22Rv1 (cell line): Measurements from ENCODE around the gene ERI3.

Experiments used
- H3K27ac ChIP-seq: fragments of 450-650 bp; 2 replicates; pipeline ENCODE4 v1.5.1; 2017
- ZFX ChIP-seq: fragments of 450-650 bp; IDR thresholded peaks from 2 replicates; pipeline ENCODE4 v1.6.1; 2017; ENCODE audit warnings: antibody characterized with exemption, borderline replicate concordance
- TF ChIP-seq, protein P1 (sequence below): fragments of 450-650 bp; IDR thresholded peaks from 2 replicates; pipeline ENCODE4 v1.5.1; 2017; ENCODE audit warnings: mild to moderate bottlenecking

The ERI3 gene

DNA sequence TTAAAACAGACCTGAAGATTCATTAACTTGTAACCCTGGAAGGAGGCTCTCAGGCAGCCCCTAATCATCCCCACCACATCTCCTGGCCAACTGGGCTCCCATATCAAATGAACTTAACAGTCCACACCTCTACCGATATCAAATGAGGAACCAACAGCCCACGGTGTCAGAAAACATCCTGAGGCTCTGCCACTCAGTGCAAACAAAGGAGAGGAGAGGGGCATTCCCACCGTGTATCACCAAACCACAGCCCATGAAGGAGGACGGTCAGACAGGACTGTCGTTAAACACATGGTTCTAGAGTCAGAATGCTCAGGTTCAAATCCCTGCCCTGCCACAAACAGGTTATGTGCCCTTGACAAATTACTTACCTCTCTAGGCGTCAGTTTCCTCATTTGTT lies 52.5 kb downstream of the ERI3 start:
- TF ChIP-seq, protein P1, sequence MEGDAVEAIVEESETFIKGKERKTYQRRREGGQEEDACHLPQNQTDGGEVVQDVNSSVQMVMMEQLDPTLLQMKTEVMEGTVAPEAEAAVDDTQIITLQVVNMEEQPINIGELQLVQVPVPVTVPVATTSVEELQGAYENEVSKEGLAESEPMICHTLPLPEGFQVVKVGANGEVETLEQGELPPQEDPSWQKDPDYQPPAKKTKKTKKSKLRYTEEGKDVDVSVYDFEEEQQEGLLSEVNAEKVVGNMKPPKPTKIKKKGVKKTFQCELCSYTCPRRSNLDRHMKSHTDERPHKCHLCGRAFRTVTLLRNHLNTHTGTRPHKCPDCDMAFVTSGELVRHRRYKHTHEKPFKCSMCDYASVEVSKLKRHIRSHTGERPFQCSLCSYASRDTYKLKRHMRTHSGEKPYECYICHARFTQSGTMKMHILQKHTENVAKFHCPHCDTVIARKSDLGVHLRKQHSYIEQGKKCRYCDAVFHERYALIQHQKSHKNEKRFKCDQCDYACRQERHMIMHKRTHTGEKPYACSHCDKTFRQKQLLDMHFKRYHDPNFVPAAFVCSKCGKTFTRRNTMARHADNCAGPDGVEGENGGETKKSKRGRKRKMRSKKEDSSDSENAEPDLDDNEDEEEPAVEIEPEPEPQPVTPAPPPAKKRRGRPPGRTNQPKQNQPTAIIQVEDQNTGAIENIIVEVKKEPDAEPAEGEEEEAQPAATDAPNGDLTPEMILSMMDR, result no peak
- no peak for TF ChIP-seq ZFX
- H3K27ac ChIP-seq, result no peak overlapping the region

DNA sequence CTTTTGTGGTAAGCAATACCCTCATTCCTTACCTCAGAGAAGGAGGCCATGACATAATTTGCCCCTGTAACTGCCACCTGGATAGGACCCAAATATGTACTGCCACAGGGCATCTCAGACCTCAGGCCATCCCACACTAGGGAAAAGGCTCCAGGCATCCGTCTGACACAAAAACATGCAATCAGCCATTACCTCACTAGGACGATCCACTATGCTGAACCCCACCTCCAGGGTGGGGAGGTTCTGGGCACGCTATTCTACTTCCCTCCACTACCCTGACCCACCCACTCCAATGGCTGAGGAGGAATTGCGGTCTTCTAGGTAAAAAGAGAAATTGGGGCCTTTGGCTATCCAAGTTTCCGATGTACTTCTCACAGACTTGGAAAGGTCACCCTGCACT lies 53.6 kb downstream of the ERI3 start:
- no peak for TF ChIP-seq ZFX
- TF ChIP-seq, protein P1, result no peak
- no peak overlapping the region for H3K27ac ChIP-seq

DNA sequence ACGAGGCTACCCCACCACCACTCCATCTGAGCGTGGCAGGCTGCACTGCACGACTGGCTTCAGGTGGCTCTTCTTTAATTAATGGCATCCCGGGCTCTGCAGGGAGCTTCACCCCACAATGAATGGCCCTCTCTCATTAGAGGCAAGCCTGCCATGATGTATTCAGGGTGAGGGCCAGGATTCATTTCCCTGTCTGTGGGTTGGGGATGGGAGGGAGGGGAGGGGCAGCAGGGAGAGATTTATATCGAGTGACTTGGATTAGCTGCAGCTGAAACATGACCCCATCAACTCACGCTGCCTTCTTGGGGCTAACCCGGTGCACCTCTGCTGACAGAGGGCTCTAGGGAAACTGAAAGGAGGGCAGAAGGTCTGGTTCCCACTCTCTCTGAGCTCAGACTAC lies 54.2 kb downstream of the ERI3 start:
- TF ChIP-seq, protein P1, result no peak
- TF ChIP-seq ZFX, result no peak

DNA sequence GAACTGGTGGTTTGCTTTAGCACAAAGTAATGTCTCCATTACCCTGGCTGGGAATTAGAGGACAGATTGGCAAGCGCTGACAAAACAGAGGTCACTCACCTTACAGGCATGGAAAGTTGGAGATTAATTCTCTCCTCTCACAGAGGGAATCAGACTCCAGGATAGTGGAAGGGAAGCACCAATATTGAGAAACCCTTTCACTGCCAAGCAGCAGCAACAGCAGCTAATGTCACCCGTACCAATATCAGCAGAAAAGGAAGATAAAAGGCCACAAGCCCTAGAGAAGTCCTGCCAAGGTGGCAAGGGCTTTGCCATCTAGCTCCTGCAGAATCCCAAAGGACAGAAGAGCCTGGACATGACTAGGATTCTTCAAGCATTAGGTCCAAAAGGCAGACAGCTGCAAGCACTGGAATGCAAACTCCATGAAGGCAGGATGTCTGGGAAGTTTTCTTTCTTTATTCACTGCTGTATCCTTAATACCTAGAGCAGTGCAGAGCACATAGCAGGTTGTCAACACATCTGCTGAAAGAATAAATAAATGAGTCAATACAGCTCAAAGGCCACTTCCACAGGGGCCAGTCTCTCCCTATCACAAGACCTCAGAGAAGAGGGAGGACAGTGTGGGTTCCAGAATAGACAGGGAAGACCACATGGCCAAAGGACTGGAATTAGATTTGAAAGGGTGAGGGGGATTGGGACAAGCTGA lies 57.2 kb downstream of the ERI3 start:
- H3K27ac ChIP-seq, result no peak overlapping the region
- TF ChIP-seq, protein P1, result no peak
- no peak for TF ChIP-seq ZFX

More for the DNA sequence above, 54.2 kb downstream of the ERI3 start:
- no peak overlapping the region for H3K27ac ChIP-seq

DNA sequence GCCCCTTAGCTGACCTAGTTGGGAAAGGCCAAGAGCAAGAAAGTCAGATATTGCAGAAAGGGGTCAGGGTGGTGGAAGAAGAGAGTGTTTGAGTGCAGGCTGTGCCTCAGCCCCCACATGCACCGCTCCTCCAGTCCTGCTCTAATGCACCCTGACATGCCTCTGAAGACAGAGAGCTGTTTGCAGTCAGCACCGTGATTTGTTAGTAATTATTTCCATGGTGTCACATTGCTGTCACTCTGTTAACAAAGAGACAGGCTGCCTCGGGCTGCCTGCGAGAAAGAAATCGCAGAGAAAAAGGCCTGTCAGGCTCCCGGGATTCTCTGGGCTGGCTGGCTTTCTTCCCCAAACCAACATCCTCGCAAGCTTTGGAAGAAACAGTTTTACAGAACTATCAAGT lies 58.3 kb downstream of the ERI3 start:
- no peak overlapping the region for H3K27ac ChIP-seq
- no peak for TF ChIP-seq ZFX
- TF ChIP-seq, protein P1, result no peak

DNA sequence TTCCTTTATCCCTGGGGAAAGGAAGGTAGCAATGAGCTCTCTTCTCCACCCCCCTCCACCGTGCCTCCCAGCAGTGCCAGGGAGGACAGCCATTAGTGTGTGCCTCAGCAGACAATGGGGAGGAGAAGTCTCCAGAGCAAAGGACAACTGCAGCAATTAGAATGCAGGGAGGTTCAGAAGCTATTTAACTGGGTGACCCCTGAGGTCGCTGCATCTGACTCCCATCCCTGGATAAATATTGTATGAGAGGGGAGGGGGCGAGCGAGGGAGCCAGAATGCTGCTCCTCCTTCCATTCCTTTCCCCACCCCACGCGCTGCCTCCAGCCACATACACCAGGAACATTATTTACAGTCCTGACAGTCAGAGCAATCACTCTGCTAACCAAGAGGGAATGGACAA lies 59.0 kb downstream of the ERI3 start:
- H3K27ac ChIP-seq, result no peak overlapping the region
- TF ChIP-seq ZFX, result no peak
- TF ChIP-seq, protein P1, result no peak

DNA sequence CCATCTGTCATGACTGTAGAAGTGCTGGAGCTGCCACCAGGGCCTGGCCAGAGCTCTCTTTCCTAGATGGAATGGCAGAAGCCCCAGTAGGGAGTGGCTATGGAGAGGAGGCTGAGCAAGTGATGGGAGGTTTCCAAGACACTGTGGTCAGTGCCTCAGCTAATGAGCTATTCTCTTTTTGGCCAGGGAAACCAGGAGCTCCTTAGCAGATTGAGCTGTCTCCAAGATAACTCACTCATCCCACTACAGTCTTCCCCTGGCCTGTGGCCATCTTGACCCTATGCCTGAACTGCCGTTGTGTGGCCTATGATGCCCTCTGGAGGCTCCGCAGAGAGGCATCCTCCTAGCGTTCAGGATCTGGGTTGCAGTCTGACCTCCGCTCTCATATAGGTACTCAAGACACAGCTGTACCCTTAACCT lies 60.5 kb downstream of the ERI3 start:
- TF ChIP-seq ZFX, result no peak
- TF ChIP-seq, protein P1, result peak; percentile 21; the same call in 1 of the 2 replicates
- no peak overlapping the region for H3K27ac ChIP-seq
